HG03565 (cell line): ENCODE results near the gene SMURF1.
A peak's percentile ranks its signal among the peaks of the same experiment; 100 is the strongest.

Experiments
- ATAC-seq: cut with Tn5 transposase; IDR thresholded peaks from one replicate; pipeline ENCODE4 v1.9.1; 2021; ENCODE audit warnings: mild to moderate bottlenecking, moderate library complexity; ENCODE audit not compliant: unreplicated experiment

The SMURF1 gene

DNA sequence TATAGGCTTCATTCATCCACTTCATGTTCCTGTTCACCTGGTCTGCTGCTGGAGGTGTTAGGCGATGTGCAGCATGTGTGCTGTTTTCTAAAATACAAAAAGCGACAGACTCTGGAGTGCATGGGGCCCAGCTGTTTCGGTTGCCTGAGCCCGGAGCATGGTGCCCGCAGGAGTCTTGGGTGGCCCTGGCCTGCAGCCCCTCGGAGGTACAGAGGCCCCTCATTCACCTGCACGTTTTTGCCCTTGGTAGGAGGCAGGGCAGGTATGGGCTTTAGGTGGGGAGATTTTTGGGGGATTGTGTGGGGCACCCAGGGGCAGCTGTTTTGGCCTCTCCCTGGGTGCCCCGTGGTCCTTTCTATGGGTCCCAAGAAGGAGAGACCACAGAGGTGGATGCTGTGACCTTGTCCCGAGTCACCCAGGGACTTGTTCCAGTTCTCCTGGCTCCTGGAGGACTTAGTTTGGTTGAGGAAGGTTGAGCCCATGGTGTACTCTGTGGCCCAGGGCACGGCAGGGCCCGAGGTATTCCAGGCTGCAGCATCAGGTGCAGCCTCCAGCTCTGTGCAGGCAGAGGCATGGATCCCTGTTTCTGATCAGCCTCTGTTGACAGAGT is 134.9 kb downstream of the SMURF1 start:
- ATAC-seq = no peak

- no peak for ATAC-seq
These were observed 135.7 kb downstream of the SMURF1 start for GRCh38 chr7:99008181-99008631.

GRCh38 chr7:99006739-99007424 is 137.0 kb downstream of the SMURF1 start:
- ATAC-seq = no peak

DNA sequence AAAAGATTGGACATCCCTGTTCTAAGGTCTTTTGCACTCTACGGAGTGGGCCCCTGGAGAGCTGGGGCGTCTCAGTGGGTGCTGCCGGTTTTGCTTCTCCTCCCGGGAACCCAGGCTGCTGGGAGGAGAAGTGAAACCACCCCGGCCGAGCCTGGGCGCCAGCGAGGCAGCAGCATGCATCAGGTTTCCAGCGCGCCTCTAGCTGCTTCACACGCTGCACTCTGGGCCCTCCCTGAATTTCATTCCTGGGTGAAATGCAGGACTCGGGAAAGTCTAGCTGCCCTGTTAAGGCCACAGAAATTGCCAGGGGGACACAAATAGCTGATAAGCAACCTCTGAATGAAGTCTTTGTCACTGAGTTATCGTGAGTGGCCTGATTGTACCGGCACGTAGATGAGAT is 138.1 kb downstream of the SMURF1 start:
- no peak for ATAC-seq

GRCh38 chr7:99004781-99005500 is 139.0 kb downstream of the SMURF1 start:
- ATAC-seq = no peak

DNA sequence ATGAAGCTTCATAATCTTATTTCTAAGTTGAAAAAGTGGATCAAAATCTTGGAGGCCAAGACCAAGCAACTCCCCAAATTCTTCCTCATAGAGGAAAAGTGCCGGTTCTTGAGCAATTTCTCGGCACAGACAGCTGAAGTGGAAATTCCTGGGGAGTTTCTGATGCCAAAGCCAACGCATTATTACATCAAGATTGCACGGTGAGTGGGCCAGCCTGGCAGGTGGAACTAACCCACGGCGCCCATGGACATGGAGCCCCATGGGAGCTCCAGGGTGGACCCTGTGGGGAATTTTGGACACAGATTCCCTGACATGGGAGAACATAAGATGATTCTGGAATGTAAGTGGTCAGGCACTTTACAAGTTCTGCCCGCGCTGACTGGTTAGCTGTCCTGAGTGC is 139.7 kb downstream of the SMURF1 start:
- ATAC-seq = no peak

DNA sequence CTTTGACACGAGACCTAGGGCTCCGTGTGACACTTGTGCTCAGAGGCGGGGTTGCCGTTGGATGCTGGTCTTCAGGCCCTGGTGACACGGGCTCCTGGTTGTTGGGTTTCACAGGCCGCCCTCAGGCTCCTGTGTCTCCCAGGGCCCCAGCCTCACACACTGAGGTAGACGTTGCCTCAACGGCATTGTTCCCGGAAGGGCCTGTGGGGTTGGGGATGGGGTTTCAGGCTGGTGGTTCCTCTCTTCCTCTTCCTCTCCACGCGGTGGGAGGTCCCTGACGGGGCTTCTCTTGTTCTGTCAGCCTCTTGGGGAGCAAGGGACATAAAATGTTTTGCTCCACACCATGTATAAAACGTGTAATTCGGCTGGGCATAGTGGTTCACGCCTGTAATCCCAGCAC is 140.5 kb downstream of the SMURF1 start:
- no peak for ATAC-seq

DNA sequence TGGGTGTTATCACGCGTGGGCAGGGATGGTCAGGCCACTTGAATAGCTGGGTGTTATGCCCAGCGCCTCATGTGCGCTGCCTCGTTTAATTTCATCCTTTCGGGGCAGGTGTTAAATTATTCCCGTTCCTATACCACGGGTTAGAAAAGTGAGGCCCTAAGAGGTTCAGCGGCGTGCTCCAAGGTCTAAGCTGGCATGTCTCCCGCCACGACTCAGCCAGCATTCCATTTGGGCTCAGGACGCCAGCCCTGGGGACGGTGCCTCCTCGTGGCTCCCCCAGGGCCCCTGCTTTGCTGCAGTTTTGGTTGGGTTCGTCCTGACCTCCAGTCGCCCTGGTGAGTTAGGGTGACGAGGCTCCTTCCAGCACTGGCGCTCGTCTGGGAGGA is 141.1 kb downstream of the SMURF1 start:
- no peak for ATAC-seq

DNA sequence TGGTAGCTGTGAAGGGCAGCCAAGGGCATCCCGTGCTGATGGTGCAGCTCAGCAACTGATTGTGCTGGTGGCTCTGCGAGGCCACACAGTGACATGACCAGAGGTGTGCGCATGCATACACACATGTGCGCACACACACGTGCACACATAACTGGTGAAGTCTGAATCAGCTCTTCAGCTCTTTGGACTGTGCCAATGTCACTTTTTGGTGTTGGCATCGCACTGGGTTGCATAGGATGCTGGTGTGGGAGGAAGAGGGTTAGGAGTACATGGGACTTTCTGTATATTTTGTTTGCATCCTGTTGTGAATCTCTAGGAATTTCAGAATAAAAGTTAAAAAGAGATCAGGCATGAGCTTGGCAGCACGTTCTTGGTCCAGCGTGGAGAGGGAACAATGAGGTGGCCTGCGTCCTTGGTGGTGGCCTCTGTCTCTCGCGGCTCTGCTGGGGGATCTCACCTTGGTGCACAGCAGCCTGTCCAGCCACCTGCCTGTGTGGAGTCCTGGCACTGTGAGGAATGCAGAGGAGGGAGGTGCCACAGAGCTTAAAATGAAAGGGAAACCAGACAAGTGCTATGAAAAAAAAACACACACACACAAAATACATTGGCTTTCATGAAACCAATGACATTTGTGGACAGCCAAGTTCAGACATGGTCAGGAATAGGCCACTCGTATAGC is 141.6 kb downstream of the SMURF1 start:
- ATAC-seq = no peak

DNA sequence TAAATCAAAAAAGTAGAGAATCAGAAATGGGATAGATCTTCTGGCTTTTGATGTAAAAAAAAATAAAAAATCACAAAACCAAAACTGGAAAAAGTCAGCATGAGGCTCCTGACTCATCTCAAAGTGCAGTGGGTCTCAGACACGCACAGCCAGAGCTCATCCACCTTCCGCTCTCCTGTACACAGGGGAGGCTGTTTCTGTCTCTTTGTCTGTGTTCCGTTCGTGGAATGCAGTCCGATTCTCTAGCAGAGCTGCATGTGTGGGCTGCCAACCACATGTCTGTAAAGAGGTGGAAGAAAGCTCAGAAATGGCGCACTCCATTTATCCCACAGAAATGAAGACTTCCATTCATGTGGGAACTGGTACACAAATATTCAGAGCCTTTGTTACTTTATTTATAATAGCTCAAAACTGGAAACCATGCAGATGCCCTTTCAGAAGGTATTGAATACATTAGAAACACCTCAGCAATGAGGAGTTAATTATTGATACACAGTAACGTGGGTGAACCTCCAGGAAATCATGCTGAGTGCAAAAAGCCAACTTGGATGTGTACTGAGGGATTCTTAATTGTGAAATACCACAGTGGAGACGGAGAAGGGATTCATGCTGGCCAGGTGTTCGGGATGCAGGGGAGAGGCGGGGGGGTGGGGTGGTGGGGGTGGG is 142.3 kb downstream of the SMURF1 start:
- ATAC-seq = no peak

DNA sequence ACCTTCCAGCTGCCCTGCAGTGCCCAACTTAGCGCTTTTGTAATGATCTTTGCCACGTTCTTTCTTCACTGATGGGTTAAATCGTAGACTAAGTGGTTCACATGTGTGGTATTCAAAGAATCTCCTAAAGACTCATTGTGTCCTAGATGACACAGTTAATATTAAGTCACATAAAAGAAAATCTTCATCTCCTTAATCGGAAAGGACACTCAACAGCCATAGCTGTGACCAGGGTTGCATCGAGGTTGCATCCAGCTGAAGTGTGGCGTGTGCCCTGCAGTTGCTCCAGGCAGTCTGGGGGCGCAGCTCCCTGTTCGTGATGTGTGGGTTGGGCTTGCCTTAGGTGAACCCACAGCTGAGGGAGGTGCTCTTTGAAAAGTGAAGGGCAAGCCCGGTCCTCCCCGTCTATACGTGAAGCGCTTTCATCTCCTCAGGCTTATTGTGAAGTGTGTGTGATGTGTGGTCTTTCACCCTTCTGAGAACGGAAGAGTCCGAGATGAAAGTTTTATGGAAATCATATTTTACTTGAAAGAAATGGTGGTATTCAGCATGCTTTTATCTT is 142.9 kb downstream of the SMURF1 start:
- no peak for ATAC-seq

DNA sequence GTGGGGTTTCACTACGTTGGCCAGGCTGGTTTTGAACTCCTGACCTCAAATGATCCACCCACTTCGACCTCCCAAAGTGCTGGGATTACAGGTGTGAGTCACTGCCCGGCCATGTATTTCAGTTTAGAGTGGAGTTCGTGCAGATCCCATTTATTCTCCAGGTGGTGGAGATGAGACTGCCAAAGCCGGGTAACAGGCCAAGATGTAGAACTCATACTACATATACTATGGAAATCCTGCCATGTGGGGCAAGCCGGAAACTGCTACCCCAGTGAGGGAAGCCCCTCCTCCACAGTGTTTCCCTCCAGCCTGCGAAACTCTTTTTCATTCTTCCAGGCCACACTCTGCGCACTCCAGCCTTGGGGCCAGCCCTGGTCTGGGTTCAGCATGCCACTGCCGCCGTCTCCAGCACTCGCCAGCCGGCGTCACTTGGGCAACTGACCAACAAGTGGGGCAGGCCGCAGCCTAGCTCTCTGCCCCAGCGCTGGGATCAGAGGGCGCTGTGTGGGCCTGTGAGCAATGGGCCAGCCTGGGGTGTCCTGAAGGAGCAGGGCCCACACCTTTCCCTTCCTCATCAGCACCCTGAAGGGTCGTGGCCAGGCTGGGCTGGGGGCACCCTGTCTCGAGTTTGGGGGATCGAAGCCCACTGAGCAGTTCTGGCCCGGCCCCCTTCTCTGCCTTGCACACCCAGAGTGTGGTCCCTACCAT is 143.6 kb downstream of the SMURF1 start:
- no peak for ATAC-seq

- ATAC-seq = no peak
These were observed 144.8 kb downstream of the SMURF1 start for GRCh38 chr7:98998821-98999725.

DNA sequence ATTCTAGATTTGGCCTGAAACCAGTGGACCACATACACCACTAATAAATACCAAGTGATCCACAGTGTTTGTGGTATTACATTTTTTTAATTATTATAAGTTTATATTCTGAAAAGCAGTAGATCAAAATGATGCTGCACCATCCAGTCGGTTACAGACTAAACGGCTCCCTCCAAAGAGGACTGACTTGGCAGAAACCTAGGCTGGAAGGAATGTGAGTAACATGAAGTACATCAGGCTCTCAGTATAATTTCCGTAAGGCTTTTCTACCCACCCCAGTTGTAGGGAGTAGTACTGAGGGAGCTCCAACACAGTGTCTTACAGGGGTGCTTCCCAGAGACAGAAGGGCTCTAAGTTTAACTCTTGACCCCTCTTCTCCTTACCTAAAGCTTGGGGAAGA is 146.1 kb downstream of the SMURF1 start:
- ATAC-seq = no peak

DNA sequence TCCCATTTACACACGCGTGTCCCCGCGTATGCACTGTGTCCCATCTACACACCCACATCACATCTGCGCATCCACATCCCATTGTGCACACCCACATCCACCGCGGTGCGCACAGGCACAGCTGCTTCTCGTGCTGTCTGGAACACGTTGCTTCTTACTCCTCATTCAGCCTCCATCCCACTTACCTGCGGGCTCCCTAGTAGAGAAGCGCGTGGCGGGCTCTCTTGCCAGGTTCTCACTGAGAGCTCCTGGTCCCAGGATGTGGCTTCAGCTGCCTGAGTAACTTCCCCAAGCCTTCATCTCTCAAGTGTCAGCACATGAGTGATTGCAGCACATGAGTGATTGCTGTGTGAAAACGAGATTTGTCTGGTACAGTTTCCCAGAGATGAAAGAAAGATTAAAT is 147.8 kb downstream of the SMURF1 start:
- peak; percentile 51 for ATAC-seq

- no peak for ATAC-seq
These were observed 148.3 kb downstream of the SMURF1 start for GRCh38 chr7:98995523-98996149.

- ATAC-seq = no peak
These were observed 148.8 kb downstream of the SMURF1 start for GRCh38 chr7:98995111-98995510.

DNA sequence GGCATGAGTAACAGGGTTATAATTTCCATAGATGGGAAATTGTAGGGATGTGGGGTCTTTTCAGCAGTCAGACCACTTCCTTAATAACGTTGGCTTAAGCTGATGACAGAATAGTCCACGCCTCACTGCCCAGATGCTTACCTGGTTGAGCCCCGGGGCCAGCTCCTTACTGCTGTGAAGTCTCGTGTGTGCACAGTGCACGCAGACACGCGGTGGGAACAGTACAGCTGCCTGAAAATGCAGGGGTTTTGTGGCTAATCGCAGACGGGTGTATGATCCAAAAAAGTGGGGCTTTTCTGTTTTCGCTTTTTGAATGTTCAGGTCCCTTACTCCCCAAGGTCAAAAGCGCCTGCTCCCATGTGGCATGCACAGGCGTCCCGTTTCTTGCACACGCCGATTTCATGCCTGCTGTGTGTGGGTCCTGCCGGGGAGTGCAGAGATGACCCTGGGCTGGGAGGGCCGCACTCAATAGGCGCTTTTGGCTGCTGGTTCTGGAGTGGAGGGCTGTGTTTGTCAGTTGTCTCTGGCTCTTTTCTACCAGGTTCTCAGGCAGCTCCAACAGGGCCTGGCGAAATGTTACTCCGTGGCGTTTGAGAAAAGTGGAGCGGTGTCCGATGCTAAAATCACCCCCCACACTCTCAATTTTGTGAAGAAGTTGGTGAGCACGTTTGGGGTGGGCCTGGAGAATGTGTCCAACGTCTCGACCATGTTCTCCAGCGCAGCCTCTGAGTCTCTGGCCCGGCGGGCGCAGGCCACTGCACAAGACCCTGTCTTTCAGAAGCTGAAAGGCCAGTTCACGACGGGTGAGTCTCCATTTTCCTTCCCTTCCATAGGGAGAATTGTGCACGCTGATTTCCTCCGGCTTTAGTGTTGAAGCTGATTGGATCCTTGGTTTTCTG is 149.6 kb downstream of the SMURF1 start:
- no peak for ATAC-seq
